ENCODE data around the gene MYO1E.
A peak's percentile ranks its signal among the peaks of the same experiment; 100 is the strongest.

Gene MYO1E

GRCh38 chr15:59313641-59314332 lies 58.9 kb downstream of the MYO1E start:
- DNase-seq = peak; percentile 61 to 81 (median 72)

GRCh38 chr15:59312205-59312604 lies 60.5 kb downstream of the MYO1E start:
- DNase-seq = peak; percentile 88 to 92 (median 89)

GRCh38 chr15:59311195-59311594 lies 61.5 kb downstream of the MYO1E start:
- DNase-seq = no peak

GRCh38 chr15:59309405-59309804 lies 63.3 kb downstream of the MYO1E start:
- DNase-seq = no peak

- no peak for DNase-seq
Measured at GRCh38 chr15:59307165-59307537, 65.5 kb downstream of the MYO1E start.

GRCh38 chr15:59306520-59307164 lies 66.0 kb downstream of the MYO1E start:
- DNase-seq = peak; percentile 43 to 69 (median 53)

- DNase-seq = no peak
Measured at GRCh38 chr15:59304807-59305206, 67.9 kb downstream of the MYO1E start.

GRCh38 chr15:59304034-59304795 lies 68.5 kb downstream of the MYO1E start:
- DNase-seq = peak in 2 of 3 donors; percentile 30 to 58

GRCh38 chr15:59303633-59304032 lies 69.0 kb downstream of the MYO1E start:
- no peak for DNase-seq

GRCh38 chr15:59303136-59303535 lies 69.5 kb downstream of the MYO1E start:
- no peak for DNase-seq

GRCh38 chr15:59301527-59301926 lies 71.1 kb downstream of the MYO1E start:
- DNase-seq = no peak

- DNase-seq = peak in 2 of 3 donors; percentile 39 to 50
Measured at GRCh38 chr15:59300618-59301139, 72.0 kb downstream of the MYO1E start.

- DNase-seq = peak; percentile 94 to 98 (median 97)
Measured at GRCh38 chr15:59299929-59300617, 72.6 kb downstream of the MYO1E start.

- no peak for DNase-seq
Measured at GRCh38 chr15:59298854-59299250, 73.8 kb downstream of the MYO1E start.

- DNase-seq = no peak
Measured at GRCh38 chr15:59298225-59298853, 74.3 kb downstream of the MYO1E start.

- peak; percentile 44 to 64 (median 54) for DNase-seq
Measured at GRCh38 chr15:59296181-59296617, 76.5 kb downstream of the MYO1E start.

GRCh38 chr15:59295261-59296001 lies 77.2 kb downstream of the MYO1E start:
- DNase-seq = no peak

- no peak for DNase-seq
Measured at GRCh38 chr15:59294574-59295260, 78.0 kb downstream of the MYO1E start.

GRCh38 chr15:59292442-59293151 lies 80.1 kb downstream of the MYO1E start:
- DNase-seq = no peak

- no peak for DNase-seq
Measured at GRCh38 chr15:59291213-59291549, 81.5 kb downstream of the MYO1E start.

Measured in suppressor macrophage treated with lipopolysaccharide for 1 hour (primary cell).